Effector CD4-positive, alpha-beta T cell (primary cell): Measurements from ENCODE around the gene PHF8.

Source experiments
- DNase-seq: peaks from one replicate; pipeline ENCODE4 v3.0.0-alpha.2; 2020

The PHF8 gene

DNA sequence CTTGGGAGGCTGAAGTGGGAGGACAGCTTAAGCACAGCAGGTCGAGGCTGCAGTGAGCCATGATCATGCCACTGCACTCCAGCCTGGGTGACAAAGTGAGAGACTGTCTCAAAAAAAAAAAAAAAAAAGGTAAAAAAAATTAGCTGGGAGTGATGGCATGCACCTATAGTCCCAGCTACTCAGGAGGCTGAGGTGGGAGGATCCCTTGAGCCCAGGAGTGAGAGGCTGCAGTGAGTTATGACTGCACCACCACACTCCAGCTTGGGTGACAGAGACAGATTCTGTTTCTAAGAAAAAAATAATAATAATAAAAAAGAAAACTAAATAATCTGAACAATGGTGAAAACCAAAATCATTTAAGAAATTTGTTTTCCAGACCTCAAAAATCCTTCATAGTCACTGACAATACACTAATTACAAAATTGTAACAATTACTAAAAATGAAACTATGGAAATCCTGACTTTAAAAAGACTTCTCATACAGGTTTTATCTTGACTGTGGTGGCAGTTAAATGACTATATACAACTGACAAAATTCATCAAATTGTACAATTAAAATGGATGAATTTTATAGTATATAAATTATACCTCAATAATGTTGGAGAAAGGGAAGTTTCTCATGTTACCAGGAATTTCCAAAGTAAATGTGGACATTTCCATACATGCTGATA lies 31.3 kb downstream of the PHF8 start:
- DNase-seq = no peak

DNA sequence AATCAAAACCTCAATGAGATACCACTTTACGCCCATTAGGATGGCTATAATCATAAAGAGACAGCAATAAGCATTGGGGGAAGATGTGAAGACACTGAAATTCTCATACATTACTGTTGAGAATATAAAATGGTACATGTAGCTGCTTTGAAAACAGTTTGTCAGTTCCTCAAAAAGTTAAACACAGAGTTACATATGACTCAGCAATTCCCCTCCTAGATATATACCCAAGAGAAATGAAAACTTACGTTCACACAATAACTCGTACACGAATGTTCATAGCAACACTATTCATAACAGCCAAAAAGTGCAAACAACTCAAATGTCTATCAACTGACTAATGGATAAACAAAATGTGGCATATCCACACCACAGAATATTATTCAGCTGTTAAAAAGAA lies 36.6 kb downstream of the PHF8 start:
- DNase-seq = no peak

DNA sequence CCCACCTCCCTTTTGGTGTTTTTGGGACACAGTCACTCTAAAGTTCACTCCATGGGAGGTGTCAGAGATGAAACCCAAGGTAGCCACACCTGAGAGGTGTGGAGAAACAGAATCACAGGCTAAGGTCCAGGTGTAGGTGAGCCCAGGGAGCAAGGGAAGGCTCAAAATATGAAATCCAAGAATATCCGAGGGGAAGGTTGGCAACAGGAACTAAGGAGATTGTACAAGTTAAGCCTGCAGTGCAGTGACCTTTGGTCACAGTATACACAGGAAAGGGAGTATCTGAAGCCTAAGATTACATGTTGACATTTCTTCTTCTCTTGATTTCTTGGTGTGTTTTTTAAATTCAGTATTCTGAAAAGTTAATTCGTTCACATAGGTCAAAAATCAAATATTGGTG lies 46.5 kb downstream of the PHF8 start:
- no peak for DNase-seq

DNA sequence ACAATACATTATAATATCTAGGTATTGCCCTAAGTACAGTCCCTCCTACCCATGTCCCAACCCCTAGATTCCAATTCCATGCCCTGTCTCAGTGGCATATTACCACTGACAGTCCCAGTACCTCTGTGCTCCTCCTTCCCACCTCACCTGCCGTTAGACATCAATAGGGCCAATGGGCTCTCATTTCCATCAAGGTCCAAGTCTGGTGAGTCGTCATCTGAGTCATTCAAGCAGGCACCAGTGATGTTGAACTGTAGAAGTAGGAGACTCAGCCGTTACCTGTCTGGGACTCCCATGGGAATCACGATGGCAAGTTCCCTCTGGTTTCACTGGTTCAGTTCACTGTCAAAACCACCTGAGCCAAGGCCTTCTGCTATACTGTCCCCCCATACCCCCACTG lies 51.7 kb downstream of the PHF8 start:
- DNase-seq = no peak

DNA sequence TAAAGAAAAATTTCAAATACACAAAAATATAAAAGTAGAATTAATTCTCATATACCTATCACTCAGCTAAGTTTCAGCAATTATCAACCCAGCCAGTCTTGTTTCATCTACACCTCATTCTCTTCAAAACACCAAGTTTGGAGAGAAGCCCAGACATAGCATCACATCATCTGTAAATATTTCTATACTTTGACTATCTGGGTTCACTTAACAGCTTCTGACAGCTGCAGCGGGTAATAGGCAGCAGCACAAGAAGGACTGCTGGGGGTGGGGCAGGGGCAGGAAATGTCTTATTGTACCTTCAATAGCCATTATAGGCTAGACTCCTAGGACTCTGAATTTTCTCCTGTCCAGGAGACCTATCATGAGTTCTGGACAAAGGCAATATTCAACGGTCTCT lies 54.1 kb downstream of the PHF8 start:
- DNase-seq = no peak

DNA sequence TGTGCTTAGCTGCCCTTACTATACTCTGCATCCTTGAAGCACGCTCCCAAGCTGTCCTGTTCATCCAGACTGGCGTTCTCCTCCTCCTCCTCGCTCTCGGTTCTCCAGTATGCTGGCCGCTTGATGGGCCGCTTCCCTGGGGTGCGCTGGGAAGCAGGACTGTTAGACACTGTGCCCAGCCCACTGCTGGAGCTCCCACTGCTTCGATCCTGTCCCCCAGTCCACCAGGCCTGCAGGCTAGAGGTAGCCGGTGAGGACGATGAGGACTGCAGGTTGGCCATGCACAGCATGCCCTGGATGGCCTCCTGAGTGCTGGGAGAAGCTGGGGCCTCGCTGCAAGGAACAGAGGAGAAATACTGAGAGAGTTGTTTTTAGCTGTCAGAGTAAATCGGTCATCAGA lies 59.4 kb downstream of the PHF8 start:
- DNase-seq = no peak

DNA sequence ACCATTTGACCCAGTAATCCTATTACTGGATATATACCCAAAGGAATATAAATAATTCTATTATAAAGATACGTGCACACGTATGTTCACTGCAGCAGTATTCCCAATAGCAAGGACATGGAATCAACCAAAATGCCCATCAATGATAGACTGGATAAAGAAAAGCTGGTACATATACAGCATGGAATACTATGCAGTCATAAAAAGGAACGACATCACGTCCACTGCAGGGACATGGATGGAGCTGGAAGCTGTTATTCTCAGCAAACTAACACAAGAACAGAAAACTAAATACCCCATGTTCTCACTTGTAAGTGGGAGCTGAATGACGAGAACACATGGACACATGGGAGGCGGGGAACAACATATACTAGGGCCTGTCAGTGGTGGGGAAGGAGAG lies 69.7 kb downstream of the PHF8 start:
- no peak for DNase-seq

DNA sequence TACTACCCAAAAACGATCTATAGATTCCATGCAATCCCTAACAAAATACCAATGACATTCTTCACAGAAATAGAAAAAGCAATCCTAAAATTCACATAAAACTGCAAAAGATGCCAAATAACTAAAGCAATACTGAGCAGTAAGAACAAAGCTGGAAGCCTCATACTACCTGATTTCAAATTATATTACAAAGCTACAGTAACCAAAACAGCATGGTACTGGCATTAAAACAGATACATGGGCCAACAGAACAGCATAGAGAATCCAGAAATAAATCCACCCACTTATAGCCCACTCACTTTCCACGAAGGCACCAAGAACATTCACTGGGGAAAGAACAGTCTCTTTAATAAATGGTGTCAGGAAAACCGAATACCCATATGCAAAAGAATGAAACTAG lies 74.7 kb downstream of the PHF8 start:
- no peak for DNase-seq

DNA sequence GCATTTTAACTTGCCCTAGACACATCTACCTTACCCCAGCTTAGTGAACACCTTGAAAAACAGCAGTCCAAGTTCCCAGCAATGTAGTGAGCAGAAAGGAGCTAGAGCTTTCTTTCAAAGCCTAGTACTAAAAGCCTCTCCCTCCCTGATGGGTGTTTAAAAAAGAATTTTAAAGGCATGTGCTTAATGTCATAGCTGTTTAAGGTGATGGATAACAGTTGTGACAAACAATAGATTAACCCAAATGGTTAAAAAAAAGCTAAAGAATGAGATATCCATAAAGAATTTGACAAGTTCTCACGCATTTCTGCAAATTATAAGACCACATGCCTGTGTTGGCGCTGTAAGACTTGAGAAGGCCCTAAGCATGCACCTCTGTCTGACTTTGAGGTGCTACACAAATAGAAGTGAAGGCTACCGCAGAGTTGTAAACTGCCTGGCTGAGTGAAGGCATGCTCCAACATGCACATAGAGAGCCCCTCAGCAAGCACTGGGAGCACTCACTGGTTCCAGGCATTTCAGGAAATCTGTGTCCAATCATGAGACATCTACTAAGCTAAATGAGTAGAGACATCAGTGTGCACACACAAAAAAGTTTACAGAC lies 94.0 kb downstream of the PHF8 start:
- no peak for DNase-seq

DNA sequence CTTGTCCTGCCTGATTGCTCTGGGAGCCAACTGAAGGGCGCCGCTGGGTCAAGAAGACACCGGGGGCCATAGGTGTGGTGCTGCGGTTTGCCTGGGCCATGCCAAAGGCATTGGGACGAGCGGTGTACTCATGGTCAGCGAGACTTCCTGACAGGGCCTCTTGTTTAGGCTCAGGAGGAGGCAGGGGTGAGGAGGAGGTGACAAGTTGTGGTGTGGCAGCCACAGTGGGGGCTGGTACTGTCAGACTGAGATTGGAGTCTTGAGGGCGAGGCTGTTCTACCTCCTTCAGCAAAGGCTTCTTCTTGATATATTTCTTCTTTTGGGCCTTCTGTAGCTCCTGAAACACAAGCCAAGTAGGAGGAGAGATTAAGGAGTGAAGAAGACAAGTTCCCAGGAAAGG lies 104.1 kb downstream of the PHF8 start:
- no peak for DNase-seq

DNA sequence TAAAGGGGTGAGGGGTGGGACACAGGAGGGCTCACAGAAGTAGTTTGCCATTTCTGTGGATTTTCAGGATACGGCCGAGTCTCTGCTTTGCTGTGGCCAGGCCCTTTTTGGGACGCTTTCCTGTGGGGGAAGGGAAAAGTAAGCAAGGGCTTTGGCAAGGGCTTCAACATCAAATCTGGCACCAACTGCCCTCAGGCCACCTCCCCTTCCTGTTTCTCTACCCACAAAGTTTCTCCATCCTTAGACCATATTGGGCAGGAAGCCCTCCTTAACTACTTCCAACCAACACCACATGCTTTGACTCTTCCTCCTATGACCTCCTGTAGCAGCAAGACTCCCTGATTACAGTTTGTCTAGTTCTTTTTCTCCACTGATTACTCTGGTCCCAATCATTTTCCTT lies 105.1 kb downstream of the PHF8 start:
- no peak for DNase-seq

DNA sequence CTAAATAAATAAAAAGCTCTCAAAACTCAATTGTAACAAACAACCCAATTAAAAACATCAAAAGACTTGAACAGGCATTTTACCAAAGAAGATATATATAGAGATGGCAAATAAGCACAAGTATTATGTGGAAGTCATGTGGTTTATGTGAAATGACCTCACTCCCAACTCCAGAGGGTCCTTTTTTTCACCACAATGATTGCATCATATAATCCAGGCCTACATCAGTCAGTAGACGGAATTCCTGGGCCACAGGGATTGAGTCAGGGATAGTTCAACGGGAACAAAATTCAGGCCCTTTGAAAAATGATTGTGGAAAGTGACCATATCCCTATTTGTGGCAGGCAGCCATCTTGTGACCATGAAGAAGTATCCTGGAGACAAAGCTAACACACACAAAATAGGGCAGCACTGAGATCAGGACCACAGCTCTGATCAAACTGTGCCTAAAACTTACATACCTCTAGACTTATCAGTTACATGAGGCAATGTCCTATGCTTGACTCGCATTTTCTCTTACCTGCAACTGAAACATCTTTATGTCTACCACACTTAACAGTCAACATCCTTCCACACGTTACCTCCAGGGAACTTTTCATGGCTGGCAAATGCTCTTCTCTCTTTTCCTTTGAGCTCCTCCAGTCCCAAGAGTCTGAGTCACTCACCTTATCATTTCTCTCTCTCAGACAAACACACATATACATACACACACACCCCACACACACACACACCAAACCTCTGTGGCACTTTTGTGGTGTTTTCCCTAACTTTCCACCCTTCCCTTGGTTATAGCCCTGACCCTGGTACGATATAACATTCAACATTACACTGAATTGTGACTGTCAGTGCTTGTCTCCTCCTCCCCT lies 113.5 kb downstream of the PHF8 start:
- no peak for DNase-seq

DNA sequence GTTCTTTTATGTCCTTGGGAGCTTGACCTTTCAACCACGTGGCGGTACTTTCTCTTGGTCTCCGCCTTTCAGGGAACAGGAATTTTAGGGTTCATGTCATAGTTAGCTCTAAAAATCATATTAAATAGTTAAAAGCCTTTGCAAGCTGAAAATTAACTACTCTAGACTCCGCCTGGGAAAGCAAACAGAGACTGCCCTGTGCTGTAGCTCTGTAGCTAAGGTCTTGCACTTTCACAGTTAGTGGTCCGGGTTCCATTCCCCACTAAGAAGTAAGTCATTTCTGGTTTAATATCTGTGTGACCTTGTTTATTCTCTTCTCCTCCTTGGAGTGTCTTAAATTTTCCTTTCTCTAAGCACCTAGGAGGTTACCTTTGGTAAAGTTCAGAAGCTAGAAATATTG lies 118.2 kb downstream of the PHF8 start:
- no peak for DNase-seq

DNA sequence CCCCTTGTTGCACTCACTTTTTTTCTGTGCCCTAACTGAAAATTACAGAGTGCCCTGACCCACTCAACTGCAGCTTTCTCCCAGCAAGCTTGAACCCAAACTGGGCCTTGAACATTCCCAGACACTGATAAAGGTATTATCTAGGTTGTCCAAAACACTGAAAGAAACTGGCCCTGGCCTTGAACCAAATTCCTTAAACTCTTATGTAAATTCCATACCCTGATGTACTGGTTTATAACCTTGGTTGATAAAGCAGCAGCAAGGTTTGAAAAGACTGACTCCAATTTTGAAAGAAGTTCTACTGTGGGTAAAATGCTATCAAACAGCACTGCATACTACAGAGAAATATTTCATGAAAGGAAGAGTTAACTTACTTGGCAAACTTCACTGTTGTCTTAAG lies 125.6 kb downstream of the PHF8 start:
- no peak for DNase-seq

DNA sequence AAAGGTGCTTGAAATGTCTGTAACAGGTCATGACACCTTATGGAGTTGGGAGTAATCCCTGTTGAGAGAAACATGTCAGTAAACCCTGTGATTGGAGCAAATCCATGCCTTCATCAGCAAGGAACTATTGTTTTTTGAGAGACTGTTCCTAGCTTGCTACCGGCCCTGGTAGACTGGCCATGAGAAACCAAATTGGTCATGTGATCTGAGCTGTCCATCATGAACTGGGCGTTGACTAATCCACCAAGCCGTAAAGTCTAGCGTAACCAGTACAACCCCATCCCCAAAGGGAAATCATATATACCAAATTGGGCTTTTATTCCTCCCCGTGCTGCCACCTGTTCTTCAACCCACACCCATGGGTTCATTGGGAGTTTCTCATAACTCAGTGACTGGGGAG lies 143.7 kb downstream of the PHF8 start:
- no peak for DNase-seq

DNA sequence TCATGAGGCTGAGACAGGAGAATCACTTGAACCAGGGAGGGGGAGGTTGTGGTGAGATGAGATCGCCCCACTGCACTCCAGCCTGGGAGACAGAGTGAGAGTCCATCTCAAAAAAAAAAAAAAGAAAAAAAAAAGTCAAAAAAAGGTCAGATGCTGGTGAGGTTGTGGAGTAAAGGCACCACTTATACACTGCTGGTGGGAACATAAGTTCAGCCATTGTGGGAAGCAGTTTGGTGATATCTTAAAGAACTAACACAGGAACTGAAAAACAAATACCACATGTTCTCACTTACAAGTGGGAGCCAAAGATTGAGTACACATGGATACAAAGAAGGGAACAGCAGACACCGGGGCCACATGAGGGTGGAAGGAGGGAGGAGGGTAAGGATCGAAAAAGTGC lies 149.0 kb downstream of the PHF8 start:
- no peak for DNase-seq
